GM21360 (cell line): ENCODE results near the gene TTC3.
"Not testable (repeated sequence)": the region's sequence is repeated elsewhere in the genome, so short reads cannot be mapped to it uniquely, and the experiment has no call there.

Source experiments
- ATAC-seq: cut with Tn5 transposase; IDR thresholded peaks from one replicate; pipeline ENCODE4 v1.9.1; 2021; ENCODE audit warnings: mild to moderate bottlenecking, moderate library complexity; ENCODE audit not compliant: unreplicated experiment

TTC3 gene, protein sequence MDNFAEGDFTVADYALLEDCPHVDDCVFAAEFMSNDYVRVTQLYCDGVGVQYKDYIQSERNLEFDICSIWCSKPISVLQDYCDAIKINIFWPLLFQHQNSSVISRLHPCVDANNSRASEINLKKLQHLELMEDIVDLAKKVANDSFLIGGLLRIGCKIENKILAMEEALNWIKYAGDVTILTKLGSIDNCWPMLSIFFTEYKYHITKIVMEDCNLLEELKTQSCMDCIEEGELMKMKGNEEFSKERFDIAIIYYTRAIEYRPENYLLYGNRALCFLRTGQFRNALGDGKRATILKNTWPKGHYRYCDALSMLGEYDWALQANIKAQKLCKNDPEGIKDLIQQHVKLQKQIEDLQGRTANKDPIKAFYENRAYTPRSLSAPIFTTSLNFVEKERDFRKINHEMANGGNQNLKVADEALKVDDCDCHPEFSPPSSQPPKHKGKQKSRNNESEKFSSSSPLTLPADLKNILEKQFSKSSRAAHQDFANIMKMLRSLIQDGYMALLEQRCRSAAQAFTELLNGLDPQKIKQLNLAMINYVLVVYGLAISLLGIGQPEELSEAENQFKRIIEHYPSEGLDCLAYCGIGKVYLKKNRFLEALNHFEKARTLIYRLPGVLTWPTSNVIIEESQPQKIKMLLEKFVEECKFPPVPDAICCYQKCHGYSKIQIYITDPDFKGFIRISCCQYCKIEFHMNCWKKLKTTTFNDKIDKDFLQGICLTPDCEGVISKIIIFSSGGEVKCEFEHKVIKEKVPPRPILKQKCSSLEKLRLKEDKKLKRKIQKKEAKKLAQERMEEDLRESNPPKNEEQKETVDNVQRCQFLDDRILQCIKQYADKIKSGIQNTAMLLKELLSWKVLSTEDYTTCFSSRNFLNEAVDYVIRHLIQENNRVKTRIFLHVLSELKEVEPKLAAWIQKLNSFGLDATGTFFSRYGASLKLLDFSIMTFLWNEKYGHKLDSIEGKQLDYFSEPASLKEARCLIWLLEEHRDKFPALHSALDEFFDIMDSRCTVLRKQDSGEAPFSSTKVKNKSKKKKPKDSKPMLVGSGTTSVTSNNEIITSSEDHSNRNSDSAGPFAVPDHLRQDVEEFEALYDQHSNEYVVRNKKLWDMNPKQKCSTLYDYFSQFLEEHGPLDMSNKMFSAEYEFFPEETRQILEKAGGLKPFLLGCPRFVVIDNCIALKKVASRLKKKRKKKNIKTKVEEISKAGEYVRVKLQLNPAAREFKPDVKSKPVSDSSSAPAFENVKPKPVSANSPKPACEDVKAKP (N-terminal part only)

DNA sequence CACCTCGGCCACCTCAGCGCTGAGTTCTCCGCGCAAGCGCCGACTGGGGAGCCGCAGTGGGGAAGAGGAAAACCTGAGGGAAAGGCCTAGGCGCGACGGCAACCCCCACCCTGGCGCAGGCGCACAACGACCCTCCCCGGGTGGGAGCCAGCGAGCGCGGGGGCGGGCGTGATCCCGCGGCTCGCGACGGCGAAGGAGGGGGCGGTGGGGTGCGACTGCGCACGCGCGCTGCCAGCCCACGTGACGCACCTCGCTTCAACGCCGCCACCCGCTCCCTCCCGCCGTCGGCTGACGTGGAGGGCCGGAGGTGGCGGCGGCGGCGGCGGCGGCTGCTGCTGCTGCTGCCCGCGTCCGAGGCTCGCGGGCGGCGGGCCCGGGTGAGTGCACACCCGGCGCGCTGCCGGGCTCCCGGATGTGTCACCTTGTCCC, at the start of gene TTC3, which contains the start of gene PIGP:
Gene TTC3, plus strand, starts transcription at position 267 of the 429 bp plus-strand sequence. CDS start 14,004 bp downstream, outside the sequence.
Gene PIGP, minus strand, starts transcription at position 84 of the 429 bp plus-strand sequence. CDS start 556 bp downstream, outside the sequence.
- ATAC-seq = peak; percentile 74

DNA sequence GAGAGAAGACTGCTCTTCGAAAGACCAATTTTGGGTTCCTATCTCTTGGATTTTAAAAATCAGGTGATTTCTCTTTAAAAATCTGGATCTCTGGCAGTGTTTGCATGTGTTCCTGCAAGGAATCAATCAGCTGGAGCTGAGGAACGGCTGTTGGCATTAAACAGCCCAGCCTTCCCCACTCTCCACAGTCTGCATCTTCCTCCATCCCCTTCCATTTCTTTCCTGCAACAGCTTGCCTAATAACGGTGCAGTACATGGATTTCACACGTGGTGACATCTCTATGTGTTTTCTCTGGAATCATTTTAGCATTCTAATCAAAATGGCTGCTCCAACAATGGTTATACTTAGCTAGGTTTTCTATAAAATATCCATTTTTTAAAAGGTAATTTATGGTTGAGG, 46.6 kb upstream of the TTC3 start:
- ATAC-seq = no peak

DNA sequence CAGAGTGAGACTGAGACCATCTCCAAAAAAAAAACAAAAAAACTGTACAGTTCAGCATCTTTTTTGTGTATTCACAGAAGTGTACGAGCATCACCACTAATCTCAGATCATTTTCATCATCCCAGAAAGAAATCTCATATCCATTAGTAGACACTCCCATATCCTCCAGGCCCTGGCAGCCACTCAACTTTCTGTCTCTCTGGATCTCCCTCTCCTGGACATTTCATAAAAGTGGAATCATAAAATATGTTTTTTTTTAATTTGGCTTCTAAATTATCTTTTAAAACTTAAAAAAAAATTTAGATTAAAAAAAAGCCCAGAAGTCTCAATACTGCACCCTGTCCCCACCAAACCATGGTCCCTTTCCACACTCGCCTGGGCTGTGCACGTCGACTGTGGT, 44.5 kb upstream of the TTC3 start:
- no peak for ATAC-seq

DNA sequence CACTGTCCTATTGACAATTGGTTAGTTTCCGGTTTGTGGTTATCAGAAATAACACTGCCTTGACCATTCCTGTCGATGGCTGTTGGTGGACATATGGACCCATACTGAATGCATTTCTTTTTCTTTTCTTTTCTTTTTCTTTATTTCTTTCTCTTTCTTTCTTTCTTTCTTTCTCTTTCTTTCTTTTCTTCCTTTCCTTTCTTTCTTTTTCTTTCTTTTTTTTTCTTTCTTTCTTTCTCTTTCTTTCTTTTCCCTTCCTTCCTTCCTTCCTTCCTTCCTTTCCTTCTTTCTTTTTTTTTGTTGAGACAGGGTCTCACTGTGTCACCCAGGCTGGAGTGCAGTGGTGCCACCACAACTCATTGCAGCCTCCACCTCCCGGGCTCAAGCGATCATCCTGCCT, 42.2 kb upstream of the TTC3 start:
- no peak for ATAC-seq

DNA sequence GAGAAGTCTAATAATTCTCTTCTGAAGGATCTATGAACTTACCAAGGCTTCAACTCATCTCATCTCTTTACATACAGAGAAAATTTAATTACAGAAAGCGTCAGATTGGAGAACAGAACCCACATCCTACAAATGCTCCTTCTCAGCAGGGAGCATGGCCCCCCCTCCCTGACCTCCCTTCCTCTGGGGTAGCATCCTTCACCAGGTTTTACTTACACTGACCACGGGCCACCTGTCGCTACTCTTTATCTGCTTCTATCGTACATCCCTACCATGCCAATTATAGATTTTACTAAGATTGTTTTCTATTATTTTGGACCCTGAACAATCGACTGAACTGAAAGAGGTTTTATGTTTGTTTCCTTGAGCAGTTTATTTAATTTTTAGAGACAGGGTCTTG, 40.8 kb upstream of the TTC3 start:
- ATAC-seq = no peak

DNA sequence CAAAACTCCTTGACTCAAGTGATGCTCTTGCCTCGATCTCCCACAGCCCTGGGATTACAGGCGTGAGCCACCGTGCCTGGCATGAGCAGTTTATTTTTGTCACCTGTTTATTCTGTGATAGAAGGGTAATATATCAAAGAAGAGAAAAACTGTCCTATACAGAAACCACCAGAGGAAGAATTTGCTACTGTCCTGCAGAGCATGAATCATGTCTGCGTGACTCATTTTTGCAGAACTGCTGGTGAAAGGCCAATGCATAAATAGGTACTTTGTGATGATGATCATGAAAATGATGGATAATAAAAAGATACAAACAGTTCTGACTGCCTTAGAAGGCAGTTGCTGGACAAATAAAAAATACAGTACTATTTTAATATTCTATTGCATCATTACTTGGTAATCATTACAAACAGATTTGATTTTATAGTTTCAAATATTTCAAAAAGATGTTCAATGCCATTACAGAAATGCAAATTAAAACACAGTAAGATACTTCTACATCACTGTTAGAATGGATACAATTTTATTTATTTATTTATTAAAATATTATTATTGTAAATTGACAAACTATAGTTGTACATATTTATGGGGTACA, 40.1 kb upstream of the TTC3 start:
- ATAC-seq = no peak

DNA sequence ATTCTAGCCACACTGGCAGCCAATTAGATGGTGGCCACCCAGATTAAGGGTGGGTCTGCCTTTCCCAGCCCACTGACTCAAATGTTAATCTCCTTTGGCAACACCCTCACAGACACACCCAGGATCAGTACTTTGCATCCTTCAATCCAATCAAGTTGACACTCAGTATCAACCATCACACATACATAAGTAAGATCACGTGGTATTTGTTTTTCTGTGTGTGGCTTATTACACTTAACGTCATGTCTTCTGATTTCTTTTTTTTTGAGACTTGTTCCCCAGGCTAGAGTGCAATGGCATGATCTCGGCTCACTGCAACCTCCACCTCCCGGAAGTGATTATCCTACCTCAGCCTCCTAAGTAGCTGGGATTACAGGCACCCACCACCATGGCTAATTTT, 38.7 kb upstream of the TTC3 start:
- ATAC-seq = not testable (repeated sequence)

DNA sequence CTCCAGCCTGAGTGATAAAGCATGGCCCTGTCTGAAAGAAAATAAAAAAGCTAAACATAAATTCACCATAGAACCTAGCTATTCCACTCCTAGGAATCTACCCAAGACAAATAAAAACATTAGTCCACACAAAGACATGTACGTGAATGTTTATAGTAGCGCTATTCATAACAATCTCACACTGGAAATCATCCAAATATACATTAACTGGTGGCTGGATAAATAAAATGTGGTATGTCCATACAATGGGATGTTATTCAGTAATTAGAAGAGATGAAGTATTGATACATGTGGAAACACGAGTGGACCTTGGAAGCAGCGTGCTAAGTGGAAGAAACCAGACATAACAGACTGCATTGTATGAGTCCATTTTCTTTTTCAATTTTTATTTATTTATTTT, 36.9 kb upstream of the TTC3 start:
- ATAC-seq = no peak

DNA sequence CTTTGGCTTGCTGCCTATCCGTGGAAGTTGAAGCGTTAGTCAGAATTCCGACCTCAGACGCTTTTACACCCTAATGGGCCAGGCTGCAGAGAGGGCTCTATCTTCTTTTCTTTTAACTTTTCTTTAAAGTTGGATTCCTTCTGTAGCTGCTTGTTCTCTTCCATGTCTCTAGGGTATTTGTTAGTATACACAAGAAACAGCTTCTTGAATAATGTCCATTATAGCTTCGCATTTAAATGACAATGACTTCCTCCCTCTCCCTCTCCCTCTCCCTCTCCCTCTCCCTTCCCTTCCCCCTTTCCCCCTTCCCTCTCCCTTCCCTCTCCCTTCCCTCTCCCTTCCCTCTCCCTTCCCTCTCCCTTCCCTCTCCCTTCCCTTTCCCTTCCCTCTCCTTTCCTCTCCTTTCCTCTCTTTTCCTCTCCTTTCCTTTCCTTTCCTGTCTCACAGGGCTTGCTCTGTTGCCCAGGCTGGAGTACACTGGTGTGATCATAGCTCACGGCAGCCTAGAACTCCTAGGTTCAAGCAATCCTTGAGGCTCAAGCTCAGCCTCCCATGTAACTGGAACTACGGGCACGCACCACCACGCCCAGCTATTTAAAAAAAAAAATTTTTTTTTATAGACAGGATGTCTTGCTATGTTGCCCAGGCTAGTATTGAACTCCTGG, 33.5 kb upstream of the TTC3 start:
- ATAC-seq = no peak

DNA sequence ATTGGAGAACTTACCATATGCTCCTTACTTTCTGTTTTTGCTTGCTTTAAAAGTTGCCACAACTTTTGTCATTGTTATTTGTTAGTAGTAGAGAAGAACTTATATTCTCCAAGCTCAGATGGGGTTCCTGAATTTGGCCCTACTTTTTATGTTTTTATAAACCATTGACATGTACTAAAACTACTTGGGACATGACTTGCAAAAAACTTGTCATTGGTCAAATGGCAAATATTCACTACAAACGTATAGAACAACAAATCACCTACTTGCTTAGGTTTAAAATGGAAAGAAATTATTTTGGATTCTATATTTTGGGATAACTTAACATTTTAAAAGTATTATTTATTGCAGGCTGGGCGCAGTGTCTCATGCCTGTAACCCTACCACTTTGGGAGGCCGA, 32.8 kb upstream of the TTC3 start:
- no peak for ATAC-seq

DNA sequence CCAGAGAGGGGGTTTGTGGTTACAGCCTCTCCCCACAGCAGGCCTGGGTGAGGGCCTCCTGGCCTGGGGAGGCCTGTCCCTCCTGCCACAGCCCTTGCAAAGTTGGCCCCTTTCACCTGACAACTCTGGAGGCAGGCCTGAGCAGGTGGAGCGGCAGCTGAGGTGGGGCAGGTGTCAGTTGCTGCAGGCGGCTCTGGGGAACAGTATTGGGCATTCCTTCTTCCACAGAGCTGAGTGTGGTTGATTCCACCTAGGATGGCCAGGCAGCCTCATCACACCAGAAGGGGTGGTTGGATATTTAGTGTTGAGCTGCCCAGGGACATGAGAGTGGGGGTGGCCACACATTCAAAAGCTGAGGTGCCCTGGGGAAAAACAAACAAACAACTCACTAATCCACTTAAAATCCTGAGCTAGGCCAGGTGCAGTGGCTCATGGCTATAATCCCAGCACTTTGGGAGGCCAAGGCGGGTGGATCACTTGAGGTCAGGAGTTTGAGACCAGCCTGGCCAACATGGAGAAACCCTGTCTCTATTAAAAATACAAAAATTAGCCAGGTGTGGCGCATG, 31.3 kb upstream of the TTC3 start:
- ATAC-seq = no peak

DNA sequence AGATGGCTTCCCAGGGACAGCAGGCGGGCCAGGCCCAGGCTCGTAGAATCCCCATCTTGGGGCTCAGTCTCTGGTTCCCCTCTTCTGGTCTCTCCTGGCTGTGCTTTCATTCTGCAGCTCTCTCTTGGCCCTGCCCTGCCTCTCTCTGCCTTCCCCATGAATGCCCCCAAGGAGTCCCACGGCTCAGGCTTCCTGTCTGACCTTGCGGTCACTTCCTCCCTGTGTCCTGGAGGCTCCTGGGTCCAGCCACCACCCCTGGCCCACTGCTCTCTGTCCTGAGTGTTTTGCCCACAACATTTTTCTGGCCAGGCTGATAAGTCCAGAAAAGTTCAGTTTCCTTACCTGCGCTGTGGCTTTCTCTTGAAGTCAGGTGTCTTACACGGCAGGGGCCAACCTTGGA, 29.2 kb upstream of the TTC3 start:
- no peak for ATAC-seq

DNA sequence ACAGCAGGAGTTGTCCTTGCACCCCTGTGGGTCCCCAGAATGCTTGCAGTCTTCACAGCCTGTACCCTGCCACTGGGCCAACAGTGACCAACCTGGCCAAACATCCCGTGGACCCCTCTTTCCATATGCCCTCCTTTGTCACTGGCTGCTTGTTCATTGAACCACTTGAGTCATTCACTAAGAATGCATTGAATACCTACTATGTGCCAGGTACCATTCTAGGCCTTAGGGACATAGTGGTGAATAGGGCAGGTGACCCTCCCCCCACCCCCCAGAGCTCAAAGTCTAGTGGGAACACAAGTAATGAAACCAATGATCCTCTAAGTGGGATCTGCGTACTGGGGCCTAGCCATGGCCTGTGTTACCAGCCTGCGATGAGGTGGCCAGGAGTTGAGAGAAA, 28.4 kb upstream of the TTC3 start:
- no peak for ATAC-seq

DNA sequence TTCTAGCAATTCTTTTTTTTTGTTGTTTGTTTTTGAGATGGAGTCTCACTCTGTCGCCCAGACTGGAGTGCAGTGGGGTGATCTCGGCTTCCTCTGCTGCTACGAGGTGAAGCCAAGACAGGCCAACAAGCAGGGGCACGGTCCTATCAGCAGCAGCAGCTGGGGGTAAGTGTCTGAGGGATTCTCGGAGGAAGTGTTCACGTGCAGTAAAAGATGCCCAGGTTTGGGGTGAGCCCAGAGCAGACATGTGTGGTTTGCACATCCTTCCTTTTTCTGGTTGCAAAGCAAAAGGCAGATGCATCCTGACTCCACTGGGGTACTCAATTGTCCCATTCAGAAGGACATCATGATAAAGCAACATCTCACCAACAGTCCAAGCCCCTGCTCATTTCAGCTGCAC, 27.9 kb upstream of the TTC3 start:
- ATAC-seq = no peak

DNA sequence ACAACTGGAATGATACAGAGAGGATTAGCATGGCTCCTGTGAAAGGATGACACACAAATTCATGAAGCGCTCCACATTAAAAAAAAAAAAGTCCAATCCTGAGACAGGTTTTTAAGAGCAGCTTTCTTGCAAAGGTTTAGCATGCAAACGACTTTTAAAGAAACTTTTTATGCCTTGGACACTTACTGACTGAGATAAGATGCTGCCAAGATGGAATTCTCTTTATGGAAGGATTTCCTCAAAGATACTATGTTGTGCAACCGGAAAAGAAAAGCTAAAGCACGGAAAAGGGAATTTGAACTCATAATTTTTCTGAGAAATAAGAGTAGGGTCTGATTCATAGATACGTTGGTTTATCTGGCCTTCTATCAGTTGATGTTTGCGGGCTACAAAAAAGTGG, 27.5 kb upstream of the TTC3 start:
- ATAC-seq = no peak

DNA sequence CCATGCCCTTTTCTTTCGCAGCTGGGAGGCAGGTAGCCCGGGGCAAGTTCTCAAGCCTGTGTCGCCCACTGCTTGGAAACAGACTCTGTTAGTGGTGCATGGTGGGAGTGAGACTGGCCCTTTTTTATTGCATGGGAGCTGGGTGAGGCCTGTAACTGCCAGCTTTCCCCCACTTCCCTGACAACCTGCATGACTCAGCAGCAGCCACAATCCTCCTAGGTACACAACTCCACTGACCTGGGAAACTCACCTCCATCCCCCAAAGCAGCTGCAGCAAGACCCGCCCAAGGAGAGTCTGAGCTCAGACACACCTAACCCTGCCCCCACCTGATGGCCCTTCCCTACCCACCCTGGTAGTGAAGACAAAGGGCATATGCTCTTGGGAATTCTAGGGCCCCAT, 26.0 kb upstream of the TTC3 start:
- ATAC-seq = no peak

DNA sequence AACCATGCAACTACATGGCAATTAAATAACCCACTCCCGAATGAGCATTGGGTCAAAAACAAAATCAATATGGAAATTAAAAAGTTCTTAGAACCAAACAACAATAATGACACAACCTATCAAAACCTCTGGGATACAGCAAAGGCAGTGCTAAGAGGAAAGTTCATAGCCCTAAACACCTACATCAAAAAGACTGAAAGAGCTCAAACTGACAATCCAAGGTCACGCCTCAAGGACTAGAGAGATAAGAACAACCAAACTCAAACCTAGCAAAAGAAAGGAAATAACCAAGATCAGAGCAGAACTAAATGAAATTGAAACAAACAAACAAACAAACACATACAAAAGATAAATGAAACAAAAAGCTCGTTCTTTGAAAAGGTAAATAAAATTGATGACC, 23.3 kb upstream of the TTC3 start:
- ATAC-seq = not testable (repeated sequence)

DNA sequence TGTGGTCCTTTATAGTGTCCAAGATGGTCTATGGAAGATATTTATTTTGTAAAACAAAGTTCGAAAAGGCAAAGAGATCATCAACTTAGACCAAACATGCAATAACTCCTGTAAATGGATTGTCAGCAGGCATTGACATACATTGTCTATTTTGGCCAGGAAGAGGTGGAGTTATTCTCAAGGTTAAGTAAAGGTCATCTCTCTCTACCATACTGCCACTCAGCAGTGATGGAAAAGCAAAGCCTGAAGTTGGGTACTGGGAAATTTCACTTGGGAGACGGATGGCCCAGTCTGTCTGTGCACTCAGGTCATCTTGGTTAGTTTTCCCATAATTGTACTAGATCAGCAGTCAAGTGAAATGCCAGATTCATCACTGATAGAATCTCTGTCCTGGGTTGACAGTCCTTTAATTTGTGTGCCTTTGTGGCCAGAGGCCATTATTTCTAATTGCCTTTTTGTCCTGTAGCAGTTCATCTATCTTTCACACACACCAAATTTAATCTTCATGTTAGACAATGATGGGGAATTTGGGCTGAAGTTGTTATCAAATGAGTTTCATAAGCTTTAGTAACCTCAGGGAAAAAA, 17.7 kb upstream of the TTC3 start:
- no peak for ATAC-seq

DNA sequence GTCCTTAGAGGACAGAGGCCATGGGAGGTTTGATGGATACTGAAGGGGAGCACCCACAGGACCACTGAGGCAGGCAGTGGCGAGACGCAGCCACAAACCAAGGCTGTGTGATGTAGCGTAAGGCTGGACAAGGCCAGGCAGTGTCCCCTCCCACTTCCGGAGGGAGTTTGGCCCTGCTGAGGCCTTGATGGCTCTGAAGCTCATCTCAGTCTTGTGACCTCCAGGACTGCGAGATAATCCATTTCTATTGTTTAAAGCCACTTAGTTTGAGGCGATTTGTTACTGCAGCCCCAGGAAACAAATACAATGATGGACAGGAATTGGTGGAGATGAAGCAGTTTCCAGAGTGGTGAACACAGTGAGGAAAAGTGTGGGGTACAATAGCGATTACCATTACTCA, 15.4 kb upstream of the TTC3 start:
- no peak for ATAC-seq
